AG04450 (cell line): ENCODE data around the gene GLUD1. TPM values are rescaled to one million over a fixed set of nuclear protein-coding genes. Genes with fewer than 3 reads are reported as not detected.
"Not testable (repeated sequence)": the region's sequence is repeated elsewhere in the genome, so short reads cannot be mapped to it uniquely, and the experiment has no call there.

Source experiments
- CTCF ChIA-PET: fragments of 300-600, 350-600 bp; formaldehyde crosslinking; extraction: SDS; loops from one replicate; lab custom pipeline; 2022; ENCODE audit warnings: antibody characterized with exemption, inconsistent platforms; lab: Charles Lee
- POLR2A ChIA-PET: fragments of 350-600 bp; formaldehyde crosslinking; extraction: SDS; loops from one replicate; lab custom pipeline; 2021; ENCODE audit warnings: antibody characterized with exemption, inconsistent platforms; lab: Yijun Ruan, JAX
- DNase-seq: peaks from one replicate; pipeline ENCODE4 v3.0.0-alpha.2; 2011; ENCODE audit warnings: low read depth, low spot score
- H3K27ac ChIP-seq: one replicate; pipeline ENCODE4 v1.5.1; 2012; ENCODE audit warnings: low read depth, low read length, control low read depth
- H3K27me3 ChIP-seq: one replicate; pipeline ENCODE4 v1.6.0; 2012; ENCODE audit warnings: low read length; ENCODE audit not compliant: control insufficient read depth, insufficient read depth
- H3K4me3 ChIP-seq: 2 replicates; pipeline ENCODE4 v1.5.1; 2011; ENCODE audit warnings: mild to moderate bottlenecking, low read depth, low read length, control low read depth
- H3K9me3 ChIP-seq: 2 replicates; pipeline ENCODE4 v1.5.1; 2012; ENCODE audit warnings: low read length; ENCODE audit not compliant: control insufficient read depth, insufficient read depth
- polyA plus RNA-seq: library from polyadenylated mRNA; depleted of rRNA; stranded (reverse); fragments of >200 nt; gene quantifications from 2 replicates; pipeline ENCODE4 v1.2.3, GENCODE V29; 2011
- TF ChIP-seq, protein P1 (sequence below): IDR thresholded peaks from 2 replicates; pipeline ENCODE4 v1.5.1; 2011; ENCODE audit warnings: low read depth, low read length, control low read depth, inconsistent platforms

Gene GLUD1
- polyA plus RNA-seq, 1 experiment: 127 TPM

DNA sequence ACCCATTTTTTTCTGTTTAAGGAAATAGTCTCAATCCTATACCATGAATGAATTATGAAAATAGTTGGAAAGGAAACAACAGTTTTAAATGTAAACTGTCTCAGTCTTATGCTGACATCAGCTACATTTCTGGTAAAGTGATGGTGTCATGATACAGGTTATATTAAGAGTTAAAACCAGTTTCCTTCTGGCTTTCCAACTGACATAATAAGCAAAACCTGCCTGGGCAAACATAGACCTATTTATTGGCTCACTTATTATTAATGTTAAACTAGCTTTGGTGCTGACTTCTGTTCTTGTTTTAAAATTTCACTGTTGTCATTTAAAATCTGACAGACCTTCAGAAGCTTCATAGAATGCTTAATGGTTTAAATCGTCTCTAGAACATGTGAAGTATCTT is 24.4 kb upstream of the GLUD1 start:
- H3K4me3 ChIP-seq, POLR2A ChIA-PET, H3K27ac ChIP-seq, CTCF ChIA-PET, DNase-seq, H3K27me3 ChIP-seq, H3K9me3 ChIP-seq: not testable (repeated sequence)

DNA sequence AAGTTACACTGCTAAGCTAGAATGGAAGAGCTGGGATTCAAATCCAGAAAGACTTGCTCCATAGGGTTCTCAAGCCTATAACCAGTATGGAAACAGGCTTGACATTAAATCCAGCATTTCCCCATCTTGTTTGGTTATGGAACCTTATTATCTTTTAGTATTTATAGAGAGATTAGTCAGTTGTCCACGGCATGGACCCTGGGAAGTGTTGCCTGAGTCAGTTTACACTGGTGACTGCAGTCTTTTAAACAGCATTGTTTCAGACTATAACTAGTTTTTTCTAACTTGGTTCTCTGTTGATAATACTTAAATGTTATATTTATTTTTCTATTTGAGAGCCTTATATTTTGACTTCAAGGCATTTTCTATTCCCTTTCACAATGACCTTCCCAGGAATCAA is 23.5 kb upstream of the GLUD1 start:
- POLR2A ChIA-PET, DNase-seq: not testable (repeated sequence)

DNA sequence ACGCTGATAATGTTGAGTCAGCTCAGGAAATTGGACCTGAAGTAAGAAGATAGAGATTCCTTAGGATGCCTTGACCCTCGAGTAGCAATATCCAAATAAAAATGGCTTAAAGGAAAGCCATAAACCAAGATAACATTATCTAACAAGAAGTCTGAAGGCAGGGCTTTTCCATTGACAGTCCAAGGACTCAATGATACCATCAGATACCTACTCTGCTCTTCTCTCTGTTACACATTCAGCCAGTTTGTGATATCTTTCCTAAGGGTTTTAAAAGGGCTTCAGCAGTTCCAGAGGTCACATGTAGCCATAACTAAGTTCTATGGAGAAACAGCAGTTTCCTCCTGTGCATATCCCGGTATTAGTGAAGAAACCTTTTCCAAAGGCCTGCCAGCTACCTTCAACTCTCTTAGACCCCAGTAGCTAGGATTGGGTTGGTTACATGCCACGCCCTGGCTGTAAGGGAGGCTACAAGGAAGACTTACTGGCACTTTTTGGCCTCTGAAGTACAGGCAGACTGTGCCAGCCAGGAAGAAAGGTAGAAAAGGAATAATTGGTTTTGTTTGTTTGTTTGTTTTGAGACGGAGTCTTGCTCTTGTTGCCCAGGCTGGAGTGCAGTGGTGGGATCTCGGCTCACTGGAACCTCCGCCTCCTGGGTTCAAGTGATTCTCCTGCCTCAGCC is 10.9 kb upstream of the GLUD1 start:
- Histone ChIP-seq H3K9me3 (no peaks in the 10 kb centered on the region), H3K4me3 (no peak overlapping the region), H3K27me3 (no peaks in the 10 kb centered on the region), H3K27ac (no peak overlapping the region)
- ChIA-PET CTCF (no interaction called here), POLR2A (no interaction called here)
- no peak for DNase-seq
- TF ChIP-seq, protein P1, sequence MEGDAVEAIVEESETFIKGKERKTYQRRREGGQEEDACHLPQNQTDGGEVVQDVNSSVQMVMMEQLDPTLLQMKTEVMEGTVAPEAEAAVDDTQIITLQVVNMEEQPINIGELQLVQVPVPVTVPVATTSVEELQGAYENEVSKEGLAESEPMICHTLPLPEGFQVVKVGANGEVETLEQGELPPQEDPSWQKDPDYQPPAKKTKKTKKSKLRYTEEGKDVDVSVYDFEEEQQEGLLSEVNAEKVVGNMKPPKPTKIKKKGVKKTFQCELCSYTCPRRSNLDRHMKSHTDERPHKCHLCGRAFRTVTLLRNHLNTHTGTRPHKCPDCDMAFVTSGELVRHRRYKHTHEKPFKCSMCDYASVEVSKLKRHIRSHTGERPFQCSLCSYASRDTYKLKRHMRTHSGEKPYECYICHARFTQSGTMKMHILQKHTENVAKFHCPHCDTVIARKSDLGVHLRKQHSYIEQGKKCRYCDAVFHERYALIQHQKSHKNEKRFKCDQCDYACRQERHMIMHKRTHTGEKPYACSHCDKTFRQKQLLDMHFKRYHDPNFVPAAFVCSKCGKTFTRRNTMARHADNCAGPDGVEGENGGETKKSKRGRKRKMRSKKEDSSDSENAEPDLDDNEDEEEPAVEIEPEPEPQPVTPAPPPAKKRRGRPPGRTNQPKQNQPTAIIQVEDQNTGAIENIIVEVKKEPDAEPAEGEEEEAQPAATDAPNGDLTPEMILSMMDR: no peak

More for the DNA sequence above, 23.5 kb upstream of the GLUD1 start:
- H3K9me3 ChIP-seq, H3K4me3 ChIP-seq, CTCF ChIA-PET, H3K27me3 ChIP-seq, H3K27ac ChIP-seq: not testable (repeated sequence)

DNA sequence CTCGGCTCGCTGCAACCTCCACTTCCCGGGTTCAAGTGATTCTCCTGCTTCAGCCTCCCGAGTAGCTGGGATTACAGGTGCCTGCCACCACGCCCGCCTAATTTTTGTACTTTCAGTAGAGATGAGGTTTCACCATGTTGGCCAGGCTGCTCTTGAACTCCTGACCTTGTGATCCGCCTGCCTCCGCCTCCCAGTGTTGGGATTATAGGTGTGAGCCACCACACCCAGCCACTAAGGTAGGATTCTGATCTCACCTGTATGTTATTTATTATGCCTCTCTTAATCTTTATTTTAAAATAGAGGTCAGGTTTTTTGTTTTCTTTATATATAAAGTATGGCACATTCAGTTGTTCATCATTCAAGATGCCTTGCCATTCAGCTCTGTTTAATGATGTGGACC is 10.1 kb upstream of the GLUD1 start:
- H3K27me3 ChIP-seq, DNase-seq, H3K4me3 ChIP-seq, H3K9me3 ChIP-seq, H3K27ac ChIP-seq, POLR2A ChIA-PET, CTCF ChIA-PET: not testable (repeated sequence)

DNA sequence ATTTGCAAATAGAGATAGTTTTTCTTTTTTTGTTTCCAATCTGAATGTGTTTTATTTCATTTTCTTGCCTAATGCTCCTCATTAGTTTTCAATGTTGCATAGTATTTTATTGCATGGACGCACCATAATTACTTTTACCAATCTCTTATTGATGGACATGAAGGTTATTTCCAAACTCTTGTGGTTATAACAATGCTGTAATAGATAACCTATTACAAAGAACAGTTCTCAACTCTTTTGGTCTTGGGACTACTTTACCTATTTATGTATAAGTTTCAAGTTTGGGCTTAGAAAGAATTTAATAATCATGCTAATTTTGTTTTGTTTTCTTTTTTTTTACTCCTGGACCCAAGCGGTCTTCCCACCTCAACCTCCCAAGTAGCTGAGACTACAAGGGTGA is 7.4 kb upstream of the GLUD1 start:
- Histone ChIP-seq H3K9me3 (no peaks in the 10 kb centered on the region), H3K27me3 (no peaks in the 10 kb centered on the region), H3K27ac (no peak overlapping the region), H3K4me3 (no peak overlapping the region)
- CTCF ChIA-PET: no interaction called here
- no peak for DNase-seq
- TF ChIP-seq, protein P1: no peak
- POLR2A ChIA-PET: no interaction called here

DNA sequence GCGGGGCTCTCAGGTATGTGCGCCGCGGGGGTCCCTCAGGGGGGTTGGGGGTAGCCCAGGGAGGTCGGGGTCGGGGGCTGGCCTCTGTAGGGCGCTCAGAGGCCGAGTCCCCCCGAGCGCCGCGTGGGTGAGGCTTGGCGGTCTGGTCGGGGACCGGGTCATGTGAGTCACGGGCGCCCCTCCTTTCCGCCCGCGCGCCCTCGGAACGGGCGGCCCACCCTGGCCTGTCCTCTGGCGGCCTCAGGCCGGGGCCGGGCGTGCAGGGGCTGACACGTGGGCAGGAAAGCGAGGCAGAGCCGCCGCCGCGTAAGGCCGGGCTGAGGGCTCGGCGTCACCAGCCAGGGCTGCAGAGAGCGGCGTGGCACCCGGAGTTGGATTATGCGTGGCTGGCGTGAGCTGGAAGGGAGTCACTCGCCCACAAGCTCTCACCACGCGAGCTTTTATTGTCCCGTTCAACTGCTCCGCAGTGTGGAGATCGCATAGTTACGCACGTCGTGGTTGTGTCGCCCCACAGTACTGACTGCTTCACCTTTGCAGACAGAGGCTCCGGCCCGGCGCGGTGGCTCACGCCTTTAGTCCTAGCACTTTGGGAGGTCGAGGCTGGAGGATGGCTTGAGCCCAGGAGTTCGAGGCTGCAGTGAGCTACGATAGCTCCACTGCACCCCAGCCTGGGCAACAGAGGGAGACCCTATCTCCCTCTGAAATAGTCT is 748 bp upstream of the GLUD1 start:
- peak overlapping the region; percentile 81 for H3K27ac ChIP-seq
- no peaks in the 10 kb centered on the region for H3K27me3 ChIP-seq
- TF ChIP-seq, protein P1: 0 out of 2 replicates have a peak, but pooled peaks have one; percentile 1
- H3K4me3 ChIP-seq: peak overlapping the region; percentile 80
- H3K9me3 ChIP-seq: no peaks in the 10 kb centered on the region; the same call in 1 of the 2 replicates
- CTCF ChIA-PET: interaction anchor here (1.9 kb wide), 1 partner anchor 156 kb away, joined by 23 read pairs; no protein-coding TSS in a partner anchor
- DNase-seq: peak; percentile 56
- POLR2A ChIA-PET: interaction anchor here (0.8 to 1.4 kb wide), 5 partner anchors 11 to 339 kb away, joined by 3 to 7 read pairs (median 4); partner anchors contain the start of gene BMPR1A
